IMR-90 (cell line): ENCODE results near the gene COCH. TPM values are rescaled to one million over a fixed set of nuclear protein-coding genes. Genes with fewer than 3 reads are reported as not detected.

Experiments used
- ATAC-seq: fragments of 200-7000 bp; cut with Tn5 transposase; 2 replicates; pipeline ENCODE4 v1.9.1; 2020; ENCODE audit warnings: low read depth, mild to moderate bottlenecking, moderate library complexity
- BruUV-seq: library from RNA; stranded (reverse); fragments of 400-500 nt; replicated peaks from 2 replicates; lab custom pipeline; 2021; lab: Mats Ljungman, UMichigan
- CTCF ChIA-PET: fragments of 300-600 bp; formaldehyde crosslinking; extraction: SDS; loops from one replicate; lab custom pipeline; 2021; ENCODE audit warnings: antibody characterized with exemption; lab: Yijun Ruan, JAX
- POLR2A ChIA-PET: fragments of 300-600 bp; sonication (Branson Sonifier 250); formaldehyde crosslinking; loops from one replicate; lab custom pipeline; 2022; ENCODE audit warnings: antibody characterized with exemption; ENCODE audit not compliant: unreplicated experiment; lab: Charles Lee
- DNase-seq: peaks from one replicate; pipeline ENCODE4 v3.0.0; 2013
- H2AFZ ChIP-seq: replicated peaks from 2 replicates; pipeline ENCODE3; 2013; ENCODE audit warnings: low read length, mild to moderate bottlenecking; ENCODE audit not compliant: poor library complexity
- H2AK5ac ChIP-seq: 2 replicates; pipeline ENCODE4 v1.6.1; 2013; ENCODE audit warnings: low read depth, low read length, inconsistent platforms
- H2AK9ac ChIP-seq: replicated peaks from 2 replicates; pipeline ENCODE3; 2013; ENCODE audit warnings: mild to moderate bottlenecking, low read depth, low read length, moderate library complexity; ENCODE audit not compliant: poor library complexity
- H2BK120ac ChIP-seq: 2 replicates; pipeline ENCODE4 v1.6.1; 2013; ENCODE audit warnings: low read depth, low read length, inconsistent platforms
- H2BK15ac ChIP-seq: 3 replicates; pipeline ENCODE4 v1.6.1; 2013; ENCODE audit warnings: low read depth, low read length, inconsistent platforms
- H2BK20ac ChIP-seq: 2 replicates; pipeline ENCODE4 v1.6.1; 2013; ENCODE audit warnings: low read depth, mild to moderate bottlenecking, inconsistent platforms, low read length, moderate library complexity
- H2BK5ac ChIP-seq: 2 replicates; pipeline ENCODE4 v1.6.1; 2013; ENCODE audit warnings: mild to moderate bottlenecking, low read depth, low read length, inconsistent platforms; ENCODE audit not compliant: poor library complexity, severe bottlenecking
- H3K14ac ChIP-seq: replicated peaks from 2 replicates; pipeline ENCODE4 v1.6.1; 2013; ENCODE audit warnings: low read depth, low read length, inconsistent platforms
- H3K18ac ChIP-seq: 2 replicates; pipeline ENCODE4 v1.6.1; 2013; ENCODE audit warnings: low read depth, low read length, control low read depth
- H3K23ac ChIP-seq: 2 replicates; pipeline ENCODE4 v1.6.1; 2013; ENCODE audit warnings: low read depth, low read length, inconsistent platforms
- H3K27ac ChIP-seq: 2 replicates; pipeline ENCODE4 v1.5.1; 2013; ENCODE audit warnings: mild to moderate bottlenecking, control low read depth, low read length; ENCODE audit not compliant: insufficient read depth
- H3K27me3 ChIP-seq: 2 replicates; pipeline ENCODE4 v1.6.1; 2013; ENCODE audit warnings: low read length; ENCODE audit not compliant: control insufficient read depth, insufficient read depth
- H3K36me3 ChIP-seq: 2 replicates; pipeline ENCODE4 v1.6.1; 2013; ENCODE audit warnings: low read length, mixed read lengths; ENCODE audit not compliant: control insufficient read depth, insufficient read depth
- H3K4ac ChIP-seq: 2 replicates; pipeline ENCODE4 v1.6.1; 2013; ENCODE audit warnings: low read depth, low read length, inconsistent platforms
- H3K4me1 ChIP-seq: 2 replicates; pipeline ENCODE4 v1.6.1; 2013; ENCODE audit warnings: low read length, mixed read lengths; ENCODE audit not compliant: control insufficient read depth, insufficient read depth
- H3K4me2 ChIP-seq: 2 replicates; pipeline ENCODE4 v1.6.1; 2013; ENCODE audit warnings: low read depth, mild to moderate bottlenecking, control low read depth, low read length, moderate library complexity
- H3K4me3 ChIP-seq: 2 replicates; pipeline ENCODE4 v1.5.1; 2013; ENCODE audit warnings: low read depth, mild to moderate bottlenecking, control low read depth, low read length, moderate library complexity; ENCODE audit not compliant: insufficient read depth
- H3K56ac ChIP-seq: 2 replicates; pipeline ENCODE4 v1.6.1; 2013; ENCODE audit warnings: low read length, inconsistent platforms; ENCODE audit not compliant: insufficient read depth; ENCODE audit errors: extremely low read depth
- H3K79me1 ChIP-seq, 2 experiments: 2 replicates each; pipeline ENCODE4 v1.6.1; 2013; ENCODE audit warnings: low read length in 2 of 2, inconsistent platforms in 1 of 2, low read depth in 1 of 2
- H3K9ac ChIP-seq: 2 replicates; pipeline ENCODE4 v1.6.1; 2013; ENCODE audit warnings: low read depth, low read length, control low read depth
- H3K9me1 ChIP-seq: 2 replicates; pipeline ENCODE4 v1.6.1; 2013; ENCODE audit warnings: low read length, inconsistent platforms; ENCODE audit not compliant: insufficient read depth
- H3K9me3 ChIP-seq: 2 replicates; pipeline ENCODE4 v1.6.1; 2013; ENCODE audit warnings: low read length; ENCODE audit not compliant: control insufficient read depth, insufficient read depth
- H4K20me1 ChIP-seq: 2 replicates; pipeline ENCODE4 v1.6.1; 2013; ENCODE audit warnings: low read length, inconsistent platforms; ENCODE audit not compliant: insufficient read depth
- H4K5ac ChIP-seq: 2 replicates; pipeline ENCODE4 v1.6.1; 2013; ENCODE audit warnings: mild to moderate bottlenecking, low read depth, low read length, control low read depth
- H4K8ac ChIP-seq, 2 experiments: 2 replicates each; pipeline ENCODE4 v1.6.1; 2013; ENCODE audit warnings: low read depth in 2 of 2, low read length in 2 of 2, control low read depth in 1 of 2, inconsistent platforms in 1 of 2
- H4K91ac ChIP-seq: 2 replicates; pipeline ENCODE4 v1.6.1; 2013; ENCODE audit warnings: low read depth, low read length, inconsistent platforms; ENCODE audit not compliant: insufficient read depth
- BHLHE40 ChIP-seq: fragments of 150-350 bp; IDR thresholded peaks from 2 replicates; pipeline ENCODE4 v1.6.1; 2016; ENCODE audit warnings: mild to moderate bottlenecking, low read depth, low read length
- CEBPB ChIP-seq: IDR thresholded peaks from 2 replicates; pipeline ENCODE4 v1.6.1; 2012; ENCODE audit warnings: low read depth, low read length, improper control_type of control experiment
- MAFK ChIP-seq: IDR thresholded peaks from 2 replicates; pipeline ENCODE4 v1.6.1; 2012; ENCODE audit warnings: low read depth, low read length, improper control_type of control experiment
- POLR2A ChIP-seq: IDR thresholded peaks from 2 replicates; pipeline ENCODE4 v1.6.1; 2012; ENCODE audit warnings: mild to moderate bottlenecking, low read depth, low read length
- RCOR1 ChIP-seq: IDR thresholded peaks from 2 replicates; pipeline ENCODE4 v1.6.1; 2012; ENCODE audit warnings: mild to moderate bottlenecking, low read length, improper control_type of control experiment; ENCODE audit not compliant: insufficient replicate concordance
- RFX5 ChIP-seq: IDR thresholded peaks from 2 replicates; pipeline ENCODE4 v1.8.0; 2012; ENCODE audit warnings: low read depth, mild to moderate bottlenecking, low read length, moderate library complexity
- WGBS, 2 experiments: methylation state at CpG; one replicate each; pipeline versions ENCODE4 v1.1.5 to v1.1.7; 2013; ENCODE audit warnings: missing lambda C conversion rate in 2 of 2; ENCODE audit not compliant: insufficient read length in 1 of 2; ENCODE audit errors: extremely low coverage in 2 of 2; 5-methylcytosine and 5-hydroxymethylcytosine counted together
- dilution Hi-C: fragments of 300-500 bp; cut with HindIII; formaldehyde crosslinking; loops from one replicate; pipeline ENCODE4 v1.14.3; 2018; ENCODE audit warnings: low sequenced_read_pairs; ENCODE audit not compliant: unreplicated experiment
- in situ Hi-C: fragments of 300-500 bp; cut with MboI; formaldehyde crosslinking; loops from 3 replicates; pipeline ENCODE4 v1.14.3; 2019; ENCODE audit warnings: low sequenced_read_pairs, inconsistent platforms, mixed read lengths
- intact Hi-C: fragments of 100-400 bp; cut with micrococcal nuclease; formaldehyde crosslinking; loops from 2 replicates; pipeline ENCODE4 v1.10.0; 2022
- polyA plus RNA-seq, 3 experiments: library from polyadenylated mRNA; depleted of rRNA; stranded (reverse); fragments of >200 nt; gene quantifications; 2 replicates each; pipeline ENCODE4 v1.2.3, GENCODE V29; 2012; ENCODE audit warnings: low replicate concordance in 1 of 3
- total RNA-seq: library from RNA; depleted of rRNA; stranded (reverse); fragments of >200 nt; gene quantifications from 2 replicates; pipeline ENCODE4 v1.2.3, GENCODE V29; 2012

Gene COCH
- total and polyA plus RNA-seq, 2 of the 4 experiments (the other 2 are of a cell fraction): 0.17 to 0.18 TPM

- Histone ChIP-seq H2BK5ac (no peak overlapping the region), H3K56ac (no peak overlapping the region), H3K4me3 (no peak overlapping the region), H4K91ac (no peak overlapping the region), H3K4ac (no peak overlapping the region), H2AFZ (no peak overlapping the region), H4K20me1 (no peaks in the 10 kb centered on the region), H2BK15ac (no peak overlapping the region), H3K27me3 (no peaks in the 10 kb centered on the region), H3K9ac (no peak overlapping the region), H4K5ac (no peak overlapping the region), H2BK120ac (no peak overlapping the region), H3K9me3 (no peaks in the 10 kb centered on the region), H2BK20ac (no peak overlapping the region), H3K9me1 (no peaks in the 10 kb centered on the region; the same call in 1 of the 2 replicates), H3K4me2 (no peak overlapping the region), H3K36me3 (no peaks in the 10 kb centered on the region; the same call in 1 of the 2 replicates), H3K18ac (no peak overlapping the region), H3K27ac (no peak overlapping the region), H3K4me1 (peaks cover 2% of the 10 kb centered on the region; the same call in 1 of the 2 replicates), H3K23ac (no peak overlapping the region), H4K8ac (no peak overlapping the region), H3K14ac (no peak overlapping the region), H3K79me1 (no peaks in the 10 kb centered on the region), H2AK5ac (no peak overlapping the region), H2AK9ac (no peak overlapping the region)
- DNase-seq: no peak
- no TSS peak for BruUV-seq
- intact Hi-C loops (no loop called here), dilution Hi-C loops (no loop called here), in situ Hi-C loops (no loop called here)
- WGBS, 2 experiments: no CpG with 5 or more reads among the region's 4 CpGs
- no peak for TF ChIP-seq RCOR1
- TF ChIP-seq RFX5: no peak
- TF ChIP-seq CEBPB: no peak
- no peak for TF ChIP-seq POLR2A
- no peak for TF ChIP-seq MAFK
- no peak for TF ChIP-seq BHLHE40
- ChIA-PET POLR2A (no interaction called here), CTCF (no interaction called here)
- no peak for ATAC-seq
Measured at GRCh38 chr14:30889244-30889594, 14.9 kb downstream of the COCH start.
